Esophagus muscularis mucosa (tissue), 3 donors: ENCODE data around the gene NRCAM.

Experiments used
- EP300 ChIP-seq: sonication (generic); formaldehyde crosslinking; IDR thresholded peaks from one replicate; pipeline ENCODE4 v1.6.1; 2017; ENCODE audit warnings: antibody characterized with exemption
- TF ChIP-seq, protein P1 (sequence below), 3 experiments: fragments of 200-600 bp in 2 of 3; fragments of 450-650 bp in 1 of 3; sonication (generic) in 2 of 3; IDR thresholded peaks; one replicate each; pipeline ENCODE4 v1.5.1; 2017 to 2019; ENCODE audit warnings: antibody characterized with exemption in 3 of 3, mild to moderate bottlenecking in 2 of 3, moderate library complexity in 1 of 3

DNA sequence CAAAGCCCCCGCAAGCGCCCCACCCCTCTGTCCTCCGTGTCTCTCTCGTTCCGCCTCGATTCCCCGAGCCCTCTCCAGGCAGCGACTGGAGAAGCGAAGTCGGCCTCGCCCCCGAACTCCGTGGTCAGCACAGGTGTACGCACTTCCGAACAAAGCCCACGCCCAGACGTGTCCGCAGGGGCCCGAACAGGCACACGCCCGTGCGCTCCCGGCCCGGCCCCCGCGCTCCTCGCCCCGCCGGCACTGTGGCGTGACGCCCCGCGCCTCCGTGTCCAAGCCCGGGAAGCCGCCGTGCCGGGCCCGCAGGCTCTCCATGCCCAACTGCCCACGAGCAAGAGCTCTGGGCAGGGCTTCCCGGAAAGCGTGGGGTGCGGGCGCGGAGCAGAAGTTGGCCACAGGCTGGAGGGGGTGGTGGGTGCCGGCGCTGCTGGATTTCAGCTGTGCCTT, 662 bp downstream of the NRCAM start:
- TF ChIP-seq, protein P1, sequence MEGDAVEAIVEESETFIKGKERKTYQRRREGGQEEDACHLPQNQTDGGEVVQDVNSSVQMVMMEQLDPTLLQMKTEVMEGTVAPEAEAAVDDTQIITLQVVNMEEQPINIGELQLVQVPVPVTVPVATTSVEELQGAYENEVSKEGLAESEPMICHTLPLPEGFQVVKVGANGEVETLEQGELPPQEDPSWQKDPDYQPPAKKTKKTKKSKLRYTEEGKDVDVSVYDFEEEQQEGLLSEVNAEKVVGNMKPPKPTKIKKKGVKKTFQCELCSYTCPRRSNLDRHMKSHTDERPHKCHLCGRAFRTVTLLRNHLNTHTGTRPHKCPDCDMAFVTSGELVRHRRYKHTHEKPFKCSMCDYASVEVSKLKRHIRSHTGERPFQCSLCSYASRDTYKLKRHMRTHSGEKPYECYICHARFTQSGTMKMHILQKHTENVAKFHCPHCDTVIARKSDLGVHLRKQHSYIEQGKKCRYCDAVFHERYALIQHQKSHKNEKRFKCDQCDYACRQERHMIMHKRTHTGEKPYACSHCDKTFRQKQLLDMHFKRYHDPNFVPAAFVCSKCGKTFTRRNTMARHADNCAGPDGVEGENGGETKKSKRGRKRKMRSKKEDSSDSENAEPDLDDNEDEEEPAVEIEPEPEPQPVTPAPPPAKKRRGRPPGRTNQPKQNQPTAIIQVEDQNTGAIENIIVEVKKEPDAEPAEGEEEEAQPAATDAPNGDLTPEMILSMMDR (IDR thresholded peaks at IDR 0.05), result no peak
- TF ChIP-seq EP300, result no peak
